ENCODE measurements around the gene LETM1.

GRCh38 chr4:1787411-1788077, 68.4 kb downstream of the LETM1 start:
- TF ChIP-seq CTCF (conservative IDR thresholded peaks at IDR 0.05 in 1 of 2, IDR thresholded peaks at IDR 0.05 in 1 of 2; ENCODE audit: low read depth in 1 of 2, low read length in 2 of 2) (no peak), EZH2 (IDR thresholded peaks at IDR 0.05; ENCODE audit: low read length, missing control alignments) (no peak)

Measured in fibroblast of lung (primary cell).